Measurements from ENCODE around the gene AKAP8.

AKAP8 gene

DNA sequence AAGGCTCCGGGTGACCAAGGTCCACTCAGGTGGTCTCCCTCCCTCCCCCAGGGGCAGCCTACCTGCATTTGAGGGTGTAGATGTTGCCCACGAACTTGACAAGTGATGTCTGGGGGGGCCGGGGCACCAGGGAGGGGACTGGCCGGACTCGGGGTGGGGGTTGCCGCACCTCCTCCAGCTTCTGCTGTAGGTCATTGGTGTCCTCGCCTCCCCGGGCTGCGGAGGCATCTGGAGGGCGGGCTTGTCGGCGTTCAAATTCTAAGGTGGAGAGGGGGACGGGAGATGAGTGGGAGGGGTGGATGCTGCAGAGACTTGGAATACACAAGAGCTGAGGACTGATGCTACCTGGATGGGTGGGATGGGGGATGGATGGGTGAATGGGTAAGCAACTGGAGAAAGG lies 44.5 kb upstream of the AKAP8 start:
- H3K4me3 ChIP-seq (ENCODE audit: low read length) = no peak overlapping the region
- DNase-seq (ENCODE audit: low read depth) = no peak
- TF ChIP-seq, protein P1, sequence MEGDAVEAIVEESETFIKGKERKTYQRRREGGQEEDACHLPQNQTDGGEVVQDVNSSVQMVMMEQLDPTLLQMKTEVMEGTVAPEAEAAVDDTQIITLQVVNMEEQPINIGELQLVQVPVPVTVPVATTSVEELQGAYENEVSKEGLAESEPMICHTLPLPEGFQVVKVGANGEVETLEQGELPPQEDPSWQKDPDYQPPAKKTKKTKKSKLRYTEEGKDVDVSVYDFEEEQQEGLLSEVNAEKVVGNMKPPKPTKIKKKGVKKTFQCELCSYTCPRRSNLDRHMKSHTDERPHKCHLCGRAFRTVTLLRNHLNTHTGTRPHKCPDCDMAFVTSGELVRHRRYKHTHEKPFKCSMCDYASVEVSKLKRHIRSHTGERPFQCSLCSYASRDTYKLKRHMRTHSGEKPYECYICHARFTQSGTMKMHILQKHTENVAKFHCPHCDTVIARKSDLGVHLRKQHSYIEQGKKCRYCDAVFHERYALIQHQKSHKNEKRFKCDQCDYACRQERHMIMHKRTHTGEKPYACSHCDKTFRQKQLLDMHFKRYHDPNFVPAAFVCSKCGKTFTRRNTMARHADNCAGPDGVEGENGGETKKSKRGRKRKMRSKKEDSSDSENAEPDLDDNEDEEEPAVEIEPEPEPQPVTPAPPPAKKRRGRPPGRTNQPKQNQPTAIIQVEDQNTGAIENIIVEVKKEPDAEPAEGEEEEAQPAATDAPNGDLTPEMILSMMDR (conservative IDR thresholded peaks at IDR 0.05; ENCODE audit: low read length) = no peak

GRCh38 chr19:15423130-15423529 lies 43.5 kb upstream of the AKAP8 start:
- no peak overlapping the region for H3K4me3 ChIP-seq (ENCODE audit: low read length)
- DNase-seq (ENCODE audit: low read depth) = no peak
- TF ChIP-seq, protein P1 (conservative IDR thresholded peaks at IDR 0.05; ENCODE audit: low read length) = no peak

- TF ChIP-seq, protein P1 (conservative IDR thresholded peaks at IDR 0.05; ENCODE audit: low read length) = no peak
- no peak overlapping the region for H3K4me3 ChIP-seq (ENCODE audit: low read length)
Observed at GRCh38 chr19:15422296-15423075, 42.9 kb upstream of the AKAP8 start.

DNA sequence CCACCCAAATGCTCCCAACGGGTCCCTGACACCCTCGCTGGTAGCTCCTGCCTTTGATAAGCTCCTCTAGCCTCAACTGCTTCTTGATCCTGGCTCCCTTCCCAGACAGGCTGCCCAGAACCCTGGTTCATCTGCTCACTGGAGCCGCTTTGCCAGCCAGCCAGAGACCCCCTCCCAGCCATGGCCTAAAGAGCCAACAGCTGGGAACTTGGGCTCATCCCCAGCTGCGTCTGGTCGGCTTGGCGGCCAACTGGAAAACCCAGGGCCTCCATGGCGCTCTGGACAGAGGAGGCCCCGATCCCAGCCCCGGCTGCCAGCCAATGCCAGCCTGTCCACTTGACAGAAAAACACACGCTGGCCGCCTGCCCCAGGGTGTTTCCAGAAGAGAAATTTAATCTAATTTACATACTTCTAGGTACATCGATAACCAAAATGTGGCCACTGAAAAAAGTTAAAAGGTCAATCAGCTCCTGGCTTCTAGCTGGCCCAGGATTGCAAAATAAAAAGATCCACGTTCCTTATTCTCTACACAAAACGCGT lies 42.2 kb upstream of the AKAP8 start:
- TF ChIP-seq, protein P1 (conservative IDR thresholded peaks at IDR 0.05; ENCODE audit: low read length) = no peak
- no peak overlapping the region for H3K4me3 ChIP-seq (ENCODE audit: low read length)
- no peak for DNase-seq (ENCODE audit: low read depth)

More at GRCh38 chr19:15422296-15423075, 42.9 kb upstream of the AKAP8 start:
- DNase-seq (ENCODE audit: low read depth) = no peak

GRCh38 chr19:15421136-15421695 lies 41.6 kb upstream of the AKAP8 start:
- H3K4me3 ChIP-seq (ENCODE audit: low read length) = no peak overlapping the region
- TF ChIP-seq, protein P1 (conservative IDR thresholded peaks at IDR 0.05; ENCODE audit: low read length) = no peak
- no peak for DNase-seq (ENCODE audit: low read depth)

DNA sequence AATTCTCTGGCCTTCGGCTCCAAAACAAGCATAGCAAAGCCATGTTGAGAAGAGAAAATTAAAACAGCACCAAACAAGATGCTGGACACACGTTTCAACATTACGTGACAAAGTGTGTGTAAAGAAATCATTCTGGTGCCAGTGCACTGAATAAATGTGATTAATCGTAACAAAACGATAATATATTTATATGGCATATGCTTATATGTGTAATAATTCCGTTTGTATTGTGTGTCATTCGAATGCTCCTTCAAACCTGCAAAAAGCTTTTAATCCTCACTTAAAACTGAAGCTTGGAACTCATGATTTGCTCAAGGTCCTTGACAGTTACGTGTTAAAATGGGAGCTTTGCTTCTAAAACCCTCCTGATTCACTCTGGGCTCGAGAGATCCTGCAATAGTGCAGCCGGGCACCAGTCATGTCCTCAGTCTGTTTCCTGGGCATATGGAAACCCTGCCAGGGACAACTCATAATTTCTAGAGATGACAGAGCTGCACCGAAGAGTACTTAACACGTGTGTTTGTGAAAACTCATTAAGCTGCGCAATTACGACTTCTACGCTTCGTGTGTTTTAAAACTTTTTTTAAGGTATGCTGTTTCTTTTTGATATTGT lies 39.9 kb upstream of the AKAP8 start:
- TF ChIP-seq, protein P1 (conservative IDR thresholded peaks at IDR 0.05; ENCODE audit: low read length) = no peak
- peak overlapping the region; percentile 77 for H3K4me3 ChIP-seq (ENCODE audit: low read length)
- DNase-seq (ENCODE audit: low read depth) = peak; percentile 39
